A673 (cell line): ENCODE data around the gene DNAJA4. TPM values are rescaled to one million over a fixed set of nuclear protein-coding genes. Genes with fewer than 3 reads are reported as not detected.

Source experiments
- BruUV-seq: library from RNA; stranded (reverse); fragments of 400-500 nt; replicated peaks from 2 replicates; lab custom pipeline; 2021; lab: Mats Ljungman, UMichigan
- CTCF ChIA-PET: fragments of 300-600 bp; sonication (Branson Sonifier 250); formaldehyde crosslinking; loops from one replicate; lab custom pipeline; 2022; ENCODE audit warnings: antibody characterized with exemption; lab: Charles Lee
- POLR2A ChIA-PET: fragments of 300-600 bp; sonication (Branson Sonifier 250); formaldehyde crosslinking; loops from one replicate; lab custom pipeline; 2022; ENCODE audit warnings: antibody characterized with exemption; ENCODE audit not compliant: low non-redundant PET; lab: Charles Lee
- DNase-seq: peaks from one replicate; pipeline ENCODE4 v3.0.0-alpha.2; 2015; ENCODE audit warnings: low spot score
- H3K27ac ChIP-seq: fragments of 200-600 bp; sonication (generic); 2 replicates; pipeline ENCODE4 v1.5.1; 2016; ENCODE audit warnings: mixed run types, low read depth, mild to moderate bottlenecking, mixed read lengths, antibody characterized with exemption, low read length; ENCODE audit not compliant: poor library complexity, severe bottlenecking
- H3K27me3 ChIP-seq: fragments of 200-600 bp; sonication (generic); replicated peaks from 2 replicates; pipeline ENCODE4 v1.6.1; 2017; ENCODE audit warnings: mixed run types, low read depth, mild to moderate bottlenecking, mixed read lengths, antibody characterized with exemption, low read length; ENCODE audit not compliant: insufficient read depth, poor library complexity
- H3K36me3 ChIP-seq: fragments of 200-600 bp; sonication (generic); 2 replicates; pipeline ENCODE4 v1.6.1; 2016; ENCODE audit warnings: mixed run types, mild to moderate bottlenecking, mixed read lengths, antibody characterized with exemption, low read length; ENCODE audit not compliant: insufficient read depth, poor library complexity, severe bottlenecking
- H3K4me1 ChIP-seq: fragments of 200-600 bp; sonication (generic); 2 replicates; pipeline ENCODE4 v1.6.1; 2017; ENCODE audit warnings: mixed run types, mild to moderate bottlenecking, mixed read lengths, antibody characterized with exemption, low read length; ENCODE audit not compliant: insufficient read depth, poor library complexity, severe bottlenecking
- H3K4me3 ChIP-seq: fragments of 200-600 bp; sonication (generic); 2 replicates; pipeline ENCODE4 v1.5.1; 2016; ENCODE audit warnings: low read depth, mixed run types, mild to moderate bottlenecking, mixed read lengths, low read length; ENCODE audit not compliant: poor library complexity, severe bottlenecking
- H3K9me3 ChIP-seq: fragments of 200-600 bp; sonication (generic); 2 replicates; pipeline ENCODE4 v1.6.1; 2016; ENCODE audit warnings: mixed run types, low read depth, mild to moderate bottlenecking, mixed read lengths, antibody characterized with exemption, low read length; ENCODE audit not compliant: poor library complexity, severe bottlenecking
- EZH2 ChIP-seq: fragments of 200-600 bp; sonication (generic); IDR thresholded peaks from 2 replicates; pipeline ENCODE4 v1.6.1; 2017; ENCODE audit warnings: borderline replicate concordance, low read depth, mild to moderate bottlenecking, mixed read lengths, antibody characterized with exemption, low read length; ENCODE audit not compliant: poor library complexity, severe bottlenecking
- intact Hi-C: fragments of 100-400 bp; cut with micrococcal nuclease; formaldehyde crosslinking; loops from one replicate; pipeline ENCODE4 v1.10.0; 2022; ENCODE audit not compliant: unreplicated experiment
- total RNA-seq: library from RNA; stranded (reverse); gene quantifications from 2 replicates; pipeline ENCODE4 v1.2.3, GENCODE V29; 2021
- TF ChIP-seq, protein P1 (sequence below): fragments of 300-800, 200-600 bp; sonication (generic); conservative IDR thresholded peaks from 2 replicates; pipeline ENCODE4 v1.5.1; 2017; ENCODE audit warnings: low read depth, mild to moderate bottlenecking, antibody characterized with exemption, low read length, moderate library complexity, mixed read lengths

The DNAJA4 gene
- total RNA-seq, 1 experiment from 2014 or later: 15.7 TPM

DNA sequence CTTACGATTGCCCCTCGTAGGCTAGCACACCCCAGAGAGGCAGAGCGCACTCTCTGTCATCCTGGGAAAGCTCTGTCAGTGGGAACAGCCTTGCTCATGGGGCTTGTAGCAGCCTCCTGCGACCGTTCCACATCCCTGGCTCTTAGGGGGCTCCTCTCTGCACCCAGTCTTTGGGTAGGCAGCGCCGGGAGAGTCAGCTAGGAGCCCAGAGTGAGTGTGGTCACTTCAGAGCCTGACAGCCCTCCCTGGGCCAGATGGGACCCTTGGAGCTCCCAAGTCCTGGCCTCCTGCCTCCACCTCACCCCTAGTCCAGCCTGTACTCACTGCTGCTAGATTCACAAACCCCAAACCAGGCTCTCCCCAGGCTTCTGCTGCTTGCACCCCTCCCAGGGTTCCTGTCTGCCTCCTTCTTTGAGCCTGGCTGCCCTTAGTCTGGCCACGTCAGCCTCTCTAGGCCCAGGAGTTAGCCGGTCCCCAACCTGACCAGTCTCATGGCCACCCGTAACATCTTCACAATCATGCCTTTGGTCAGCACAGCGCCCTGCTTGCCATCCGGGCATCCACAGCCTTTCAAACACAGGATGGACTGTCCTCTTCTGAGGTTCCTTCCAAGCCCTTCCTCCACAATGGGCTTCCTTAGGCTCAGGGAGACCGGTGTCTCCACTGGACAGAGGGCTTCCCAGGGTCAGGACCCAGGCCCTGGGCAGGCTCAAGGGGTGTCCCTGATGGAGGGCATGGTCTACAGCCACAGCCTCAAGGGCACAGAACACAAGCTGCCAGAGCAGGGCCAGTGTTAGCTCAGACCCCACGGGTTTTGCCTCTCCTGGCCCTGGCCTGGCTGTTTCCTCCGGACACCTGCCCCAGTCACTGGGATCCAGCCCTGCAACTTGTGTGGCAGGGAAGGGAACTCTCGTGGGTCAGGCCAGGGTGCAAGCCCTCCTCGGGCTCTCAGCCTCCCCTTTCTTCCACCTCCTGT, 34.6 kb upstream of the DNAJA4 start:
- Histone ChIP-seq H3K36me3 (no peaks in the 10 kb centered on the region), H3K9me3 (no peaks in the 10 kb centered on the region), H3K27me3 (no peaks in the 10 kb centered on the region), H3K4me3 (no peak overlapping the region), H3K4me1 (no peaks in the 10 kb centered on the region), H3K27ac (no peak overlapping the region)
- CTCF ChIA-PET: no interaction called here
- no TSS peak for BruUV-seq
- no peak for DNase-seq
- no peak for TF ChIP-seq EZH2
- TF ChIP-seq, protein P1, sequence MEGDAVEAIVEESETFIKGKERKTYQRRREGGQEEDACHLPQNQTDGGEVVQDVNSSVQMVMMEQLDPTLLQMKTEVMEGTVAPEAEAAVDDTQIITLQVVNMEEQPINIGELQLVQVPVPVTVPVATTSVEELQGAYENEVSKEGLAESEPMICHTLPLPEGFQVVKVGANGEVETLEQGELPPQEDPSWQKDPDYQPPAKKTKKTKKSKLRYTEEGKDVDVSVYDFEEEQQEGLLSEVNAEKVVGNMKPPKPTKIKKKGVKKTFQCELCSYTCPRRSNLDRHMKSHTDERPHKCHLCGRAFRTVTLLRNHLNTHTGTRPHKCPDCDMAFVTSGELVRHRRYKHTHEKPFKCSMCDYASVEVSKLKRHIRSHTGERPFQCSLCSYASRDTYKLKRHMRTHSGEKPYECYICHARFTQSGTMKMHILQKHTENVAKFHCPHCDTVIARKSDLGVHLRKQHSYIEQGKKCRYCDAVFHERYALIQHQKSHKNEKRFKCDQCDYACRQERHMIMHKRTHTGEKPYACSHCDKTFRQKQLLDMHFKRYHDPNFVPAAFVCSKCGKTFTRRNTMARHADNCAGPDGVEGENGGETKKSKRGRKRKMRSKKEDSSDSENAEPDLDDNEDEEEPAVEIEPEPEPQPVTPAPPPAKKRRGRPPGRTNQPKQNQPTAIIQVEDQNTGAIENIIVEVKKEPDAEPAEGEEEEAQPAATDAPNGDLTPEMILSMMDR: no peak
- intact Hi-C loops: no loop called here
- POLR2A ChIA-PET: no interaction called here

DNA sequence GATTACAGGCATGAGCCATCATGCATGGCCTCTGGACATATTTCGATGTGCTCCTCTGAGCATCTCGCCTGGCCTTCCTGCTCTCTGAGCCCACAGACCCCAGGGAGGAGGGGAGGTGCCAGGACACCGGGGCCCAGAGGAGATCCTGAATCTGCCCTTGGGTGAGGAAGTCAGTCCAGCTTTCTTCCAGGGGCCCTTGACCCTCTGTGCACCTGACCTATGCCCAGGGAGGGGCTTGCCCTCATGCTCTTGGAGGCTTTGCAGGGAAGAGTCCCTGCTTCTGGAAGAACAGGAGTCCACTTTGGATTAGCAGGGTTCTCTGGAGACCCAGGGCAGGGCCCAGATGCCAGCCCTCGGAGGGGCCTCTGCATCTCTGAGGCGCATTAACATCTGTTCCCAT, 31.4 kb upstream of the DNAJA4 start:
- BruUV-seq: no TSS peak
- DNase-seq: no peak
- Histone ChIP-seq H3K4me1 (no peaks in the 10 kb centered on the region), H3K4me3 (no peak overlapping the region), H3K27me3 (no peaks in the 10 kb centered on the region), H3K27ac (no peak overlapping the region), H3K9me3 (no peaks in the 10 kb centered on the region), H3K36me3 (no peaks in the 10 kb centered on the region)
- TF ChIP-seq, protein P1: no peak
- no peak for TF ChIP-seq EZH2
- ChIA-PET CTCF (no interaction called here), POLR2A (no interaction called here)
- intact Hi-C loops: no loop called here

DNA sequence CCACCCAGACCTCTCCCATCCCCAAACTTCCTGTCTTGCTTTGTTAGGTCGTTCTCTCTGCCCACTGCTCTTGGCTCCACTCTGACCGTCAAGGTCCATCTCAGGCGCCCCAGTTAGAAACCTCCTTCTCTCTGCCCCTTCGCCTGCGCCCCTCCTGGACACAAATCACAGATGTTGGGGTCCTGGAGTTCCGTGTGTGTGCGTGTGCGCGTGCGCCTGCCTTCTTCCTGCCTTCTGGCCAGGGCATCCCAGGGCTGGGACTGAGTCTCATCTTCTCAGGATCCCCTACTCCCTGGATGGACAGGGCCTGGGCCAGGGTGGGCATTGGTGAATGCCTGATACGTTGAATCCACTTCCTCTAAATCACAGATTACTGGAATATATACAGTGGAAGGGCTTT, 30.9 kb upstream of the DNAJA4 start:
- no TSS peak for BruUV-seq
- intact Hi-C loops: no loop called here
- POLR2A ChIA-PET: no interaction called here

More for the DNA sequence above, 30.9 kb upstream of the DNAJA4 start:
- no peak for DNase-seq
- no peak for TF ChIP-seq EZH2
- TF ChIP-seq, protein P1: no peak
- Histone ChIP-seq H3K4me3 (no peak overlapping the region), H3K4me1 (no peaks in the 10 kb centered on the region), H3K27ac (no peak overlapping the region), H3K36me3 (no peaks in the 10 kb centered on the region), H3K9me3 (no peaks in the 10 kb centered on the region), H3K27me3 (no peaks in the 10 kb centered on the region)
- CTCF ChIA-PET: no interaction called here
